HG03439 (cell line): ENCODE results near the gene HMGXB3.

Source experiments
- ATAC-seq: cut with Tn5 transposase; IDR thresholded peaks from one replicate; pipeline ENCODE4 v1.9.1; 2021; ENCODE audit warnings: mild to moderate bottlenecking, moderate library complexity; ENCODE audit not compliant: unreplicated experiment

The HMGXB3 gene

DNA sequence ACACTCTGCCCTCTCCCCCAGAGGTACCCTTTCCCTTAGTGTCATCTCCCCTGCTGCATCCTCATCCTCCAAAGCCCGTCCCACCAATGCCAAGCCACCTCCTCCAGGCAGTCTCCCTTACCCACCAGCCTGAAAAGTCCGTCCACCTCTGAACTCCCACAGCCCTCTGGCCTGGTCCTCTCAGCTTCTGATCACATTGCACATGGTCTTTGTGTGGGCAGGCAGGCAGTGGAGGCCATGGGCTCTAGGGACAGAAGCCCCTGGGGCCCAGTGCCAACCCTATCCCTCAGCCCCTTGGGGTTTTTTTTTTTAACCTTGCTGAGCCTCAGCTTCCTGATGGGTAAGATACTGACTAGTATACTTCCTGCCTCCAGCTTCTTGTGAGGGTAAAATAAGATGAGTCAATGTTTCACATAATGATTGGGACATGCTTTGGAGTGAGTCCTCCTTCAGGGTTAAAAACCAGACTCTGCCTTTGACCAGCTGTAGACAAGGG lies 66.4 kb downstream of the HMGXB3 start:
- no peak for ATAC-seq

DNA sequence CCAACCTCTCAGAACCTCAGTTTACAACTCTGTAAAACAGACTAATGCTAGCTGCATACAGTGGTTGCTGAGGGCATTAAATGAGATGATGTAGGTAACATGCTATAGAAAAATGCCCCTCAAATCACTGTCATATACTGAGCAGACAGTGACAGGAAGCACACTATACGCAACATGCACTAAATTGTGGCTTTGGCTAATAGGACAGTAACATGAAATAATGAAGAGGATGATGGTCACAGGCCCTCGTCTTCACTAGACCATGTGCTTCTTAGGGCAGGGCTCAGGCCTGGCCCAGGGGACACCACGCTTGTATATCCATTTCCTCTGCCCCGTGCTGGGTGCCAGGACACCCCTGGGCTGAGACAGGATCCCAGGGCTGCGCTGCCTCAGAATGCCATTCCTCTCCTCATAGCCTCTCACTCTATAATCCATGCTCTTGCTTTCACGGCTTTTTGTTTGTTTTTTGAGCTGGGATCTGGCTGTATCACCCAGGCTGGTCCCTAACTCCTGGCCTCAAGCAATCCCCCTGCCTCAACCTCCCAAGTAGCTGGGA lies 66.9 kb downstream of the HMGXB3 start:
- ATAC-seq = no peak

DNA sequence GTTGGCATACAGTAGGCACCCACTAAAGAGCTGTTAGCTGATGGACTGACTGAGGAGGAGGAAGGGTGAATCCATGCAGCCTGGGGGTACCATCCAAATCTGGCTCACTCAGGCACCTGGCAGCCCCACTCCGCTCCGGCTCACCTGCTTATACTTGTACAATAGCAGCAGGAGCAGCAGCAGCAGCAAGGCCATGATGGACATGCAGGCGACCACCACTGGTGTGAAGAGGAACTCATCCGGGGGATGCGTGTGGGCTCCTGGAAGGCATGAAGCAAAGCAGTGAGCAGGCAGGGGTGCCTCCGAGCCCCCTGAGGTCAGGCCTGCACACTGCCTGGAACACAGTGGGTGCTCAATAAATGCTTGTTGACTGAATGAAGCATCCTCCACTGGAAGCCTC lies 67.5 kb downstream of the HMGXB3 start:
- ATAC-seq = no peak

DNA sequence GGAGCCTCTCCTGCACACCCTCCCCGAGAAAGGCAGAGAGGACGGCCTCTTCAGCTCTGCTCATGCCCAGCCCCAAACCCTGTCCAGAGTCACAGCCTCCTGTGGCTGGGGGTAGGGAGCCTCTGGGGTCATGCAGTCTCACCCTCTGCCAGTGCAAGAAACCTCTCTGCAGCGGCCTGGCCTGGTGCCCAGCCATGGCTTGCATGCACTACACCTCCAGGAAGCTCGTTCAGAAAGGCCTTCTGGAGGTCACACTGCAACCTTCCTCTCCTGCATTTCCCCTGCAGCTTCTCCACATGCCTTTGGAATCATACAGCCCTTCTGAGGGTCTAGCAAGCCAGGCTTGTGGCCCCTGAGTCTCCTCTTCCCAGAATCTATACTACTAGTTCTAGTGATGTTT lies 67.9 kb downstream of the HMGXB3 start:
- no peak for ATAC-seq

DNA sequence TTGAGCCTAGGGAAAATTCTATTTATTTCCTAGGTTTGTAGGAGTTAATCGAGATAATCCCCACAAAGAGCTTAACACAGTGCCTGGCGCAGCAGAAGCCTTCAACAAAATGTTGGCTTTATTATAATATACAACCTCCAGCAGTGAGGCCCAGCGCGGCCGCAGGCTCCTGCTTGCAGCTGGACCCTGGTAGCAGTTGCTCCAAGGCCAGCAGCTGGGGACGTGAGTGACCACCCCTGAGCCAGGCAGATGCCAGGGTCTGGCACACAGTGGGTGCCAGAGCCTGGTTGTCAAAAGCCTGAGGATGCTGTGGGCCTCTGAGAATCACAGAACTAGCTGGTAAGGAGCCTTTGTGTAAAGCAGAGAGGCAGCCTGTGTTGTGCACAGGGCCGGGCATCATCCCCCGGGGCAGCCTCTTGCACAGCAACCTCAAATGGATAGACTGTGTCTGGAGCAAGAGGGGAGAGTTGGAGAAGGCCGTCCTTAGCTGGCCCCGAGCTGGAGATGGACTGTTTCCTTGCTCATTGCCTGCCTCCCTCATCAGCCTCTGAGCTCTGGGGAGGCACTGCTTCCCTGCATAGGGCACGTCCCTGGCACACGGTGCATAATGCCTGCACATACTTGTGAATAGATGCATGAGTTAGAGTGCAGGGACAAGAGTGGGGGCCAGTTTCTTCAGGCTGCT lies 68.6 kb downstream of the HMGXB3 start:
- ATAC-seq = no peak

DNA sequence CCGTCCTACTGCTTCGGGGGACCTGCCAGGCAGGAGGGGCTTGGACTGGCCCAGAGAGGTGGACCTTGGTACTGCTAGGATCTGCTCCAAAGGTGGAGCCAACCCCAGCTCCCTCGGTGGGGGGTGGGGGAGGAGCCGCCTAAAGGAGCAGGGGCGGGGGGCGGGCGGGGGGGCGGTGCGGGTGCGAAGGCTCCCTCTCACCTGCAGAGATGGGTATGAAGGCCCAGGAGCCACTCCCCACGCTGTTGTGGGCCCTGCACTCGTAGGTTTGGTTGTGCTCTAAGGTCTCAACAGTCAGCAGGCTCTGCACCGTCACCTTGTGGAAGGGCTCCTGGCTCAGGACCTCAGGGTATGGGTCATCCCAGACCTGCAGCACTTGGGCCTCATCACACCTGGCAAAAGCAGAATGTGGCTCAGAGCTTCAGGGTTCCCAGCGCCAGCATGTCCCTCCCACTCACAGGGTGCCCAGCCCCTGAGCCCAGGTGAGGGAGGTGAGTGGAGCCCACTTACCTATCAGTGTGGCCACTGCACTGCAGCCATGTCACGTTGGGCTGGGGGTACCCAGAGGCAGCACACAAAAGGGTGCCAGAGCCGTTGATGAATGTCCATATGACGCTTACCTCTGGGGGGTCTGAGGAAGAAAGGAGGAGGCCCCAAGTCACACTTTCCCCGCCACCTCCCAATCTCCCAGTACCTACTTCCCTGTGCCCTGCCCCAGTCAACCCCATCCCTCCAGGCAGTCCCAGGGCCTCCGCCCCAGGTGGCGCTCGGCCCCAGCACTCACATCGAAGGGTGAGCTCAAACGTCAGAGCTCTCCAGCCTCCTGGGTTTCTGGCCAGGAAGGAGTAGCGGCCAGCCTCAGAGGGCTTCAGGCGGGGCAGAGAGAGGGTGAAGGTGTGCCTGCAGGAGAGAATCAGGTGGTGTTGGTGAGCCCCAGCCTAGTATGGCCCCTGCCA lies 69.4 kb downstream of the HMGXB3 start:
- no peak for ATAC-seq

DNA sequence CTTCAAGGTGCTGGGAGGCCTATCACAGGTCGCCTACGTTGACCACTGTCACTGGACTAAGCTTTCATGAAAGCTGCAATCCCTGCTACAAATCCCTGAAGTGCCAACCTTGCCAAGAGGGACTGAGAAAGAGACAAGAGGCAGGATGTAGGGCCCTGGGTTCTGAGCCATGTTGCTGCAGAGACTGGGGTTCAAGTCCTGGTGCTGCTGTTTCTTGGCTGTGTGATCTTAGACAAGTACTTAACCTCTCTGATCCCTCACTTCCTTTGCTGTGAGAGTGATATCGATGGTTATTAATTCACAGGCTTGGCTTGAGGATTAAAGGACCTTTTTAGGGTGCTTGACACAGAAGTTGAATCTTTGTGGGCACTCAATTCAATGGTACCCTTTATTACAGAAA lies 70.3 kb downstream of the HMGXB3 start:
- ATAC-seq = no peak

DNA sequence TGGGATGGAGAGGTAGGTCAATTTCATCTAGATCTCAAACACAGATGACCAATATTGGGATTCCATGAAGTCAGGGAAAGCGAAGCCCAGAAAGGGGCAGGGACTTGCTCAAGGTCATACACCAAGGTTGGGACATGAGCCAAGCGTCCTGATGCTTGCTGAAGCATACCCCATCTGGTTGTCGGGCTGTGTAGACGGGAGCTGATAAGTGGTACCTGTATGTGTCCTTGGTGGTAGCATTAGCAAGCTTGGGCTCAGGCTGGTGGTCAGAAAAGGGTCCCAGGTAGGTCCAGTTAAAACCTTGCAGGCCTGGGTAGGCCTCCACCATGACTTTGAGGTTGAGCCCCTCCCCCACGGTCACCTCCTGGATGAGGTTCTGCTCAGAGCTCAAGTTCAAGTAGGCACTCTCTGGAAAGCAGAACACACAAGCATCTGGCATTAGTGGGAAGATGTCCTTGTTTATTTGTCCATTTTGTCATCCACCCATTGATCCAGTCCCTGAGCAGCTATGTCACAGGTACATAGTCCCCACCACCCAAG lies 72.6 kb downstream of the HMGXB3 start:
- ATAC-seq = no peak

DNA sequence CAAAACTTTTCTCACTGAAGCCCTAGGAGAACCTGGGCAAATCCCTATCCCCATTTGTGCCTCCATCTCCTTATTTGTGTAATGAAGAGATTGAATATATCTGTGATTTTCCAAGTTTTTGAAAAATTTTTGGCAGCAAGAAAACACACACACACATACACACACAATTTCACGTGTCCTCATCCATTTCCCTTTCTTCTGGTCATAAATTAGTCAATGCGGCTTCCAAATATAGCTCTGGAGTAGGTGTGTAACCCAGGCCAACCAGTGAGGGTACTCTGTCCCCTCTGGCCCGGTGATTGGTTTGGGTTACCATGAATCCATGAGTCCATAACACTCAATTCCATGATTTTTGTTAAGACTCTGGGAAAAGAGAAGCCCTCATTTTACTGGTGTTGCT lies 73.1 kb downstream of the HMGXB3 start:
- ATAC-seq = no peak

DNA sequence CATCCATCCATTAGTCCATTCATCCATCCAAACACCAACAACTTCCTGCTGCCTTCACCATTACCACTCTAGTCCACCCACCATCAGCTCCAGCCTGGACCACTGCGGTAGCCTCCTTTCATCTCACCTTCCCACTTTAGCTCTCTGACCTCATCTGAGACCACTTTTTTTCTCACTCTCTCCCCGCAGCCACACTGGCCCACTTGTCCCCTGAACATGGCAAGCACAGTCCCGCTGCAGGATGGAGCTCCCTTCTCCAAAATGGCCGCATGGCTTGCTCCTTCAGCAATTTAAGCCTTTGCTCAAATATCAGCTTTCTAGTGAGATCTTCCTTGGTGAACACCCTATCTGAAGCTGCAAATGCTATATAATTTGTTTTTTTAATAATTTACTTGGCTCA lies 74.7 kb downstream of the HMGXB3 start:
- no peak for ATAC-seq

DNA sequence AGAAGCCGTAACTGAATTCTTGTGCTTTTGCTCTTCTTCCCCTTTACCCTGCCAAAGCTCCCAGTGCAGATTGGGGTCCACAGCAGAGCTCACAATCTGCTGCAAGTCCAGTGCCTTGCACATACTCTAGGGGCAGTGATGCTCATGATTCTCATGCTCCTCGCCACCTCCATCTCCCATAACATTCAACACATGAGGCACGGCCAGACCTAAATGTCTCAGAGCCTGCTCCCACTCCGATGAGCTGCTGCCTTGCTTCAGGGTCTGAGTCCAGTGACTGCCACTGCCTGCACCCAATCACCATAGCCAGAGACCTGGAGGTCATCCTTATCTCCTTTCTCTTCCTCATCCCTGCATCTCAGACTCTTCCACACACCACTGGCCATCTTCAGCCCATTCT lies 75.3 kb downstream of the HMGXB3 start:
- ATAC-seq = no peak

DNA sequence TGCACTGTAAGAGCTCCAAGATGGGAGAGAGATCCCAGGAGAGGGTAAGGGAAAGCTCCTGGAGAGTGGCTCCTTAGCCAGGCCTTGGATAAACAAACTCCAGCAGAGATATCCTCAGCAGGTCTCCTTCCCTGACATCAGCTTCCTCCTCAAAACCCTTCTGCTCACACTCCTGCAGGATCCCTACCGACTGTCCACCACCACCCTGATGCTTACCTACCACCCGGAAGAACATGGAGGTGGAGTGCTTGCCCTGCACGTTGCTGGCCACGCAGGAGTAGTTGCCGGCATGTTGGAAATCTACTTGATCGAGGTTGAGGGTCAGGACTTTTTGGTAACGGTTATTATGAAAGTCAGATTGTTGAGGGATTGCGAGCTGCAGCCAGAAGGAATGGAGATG lies 76.5 kb downstream of the HMGXB3 start:
- ATAC-seq = no peak

DNA sequence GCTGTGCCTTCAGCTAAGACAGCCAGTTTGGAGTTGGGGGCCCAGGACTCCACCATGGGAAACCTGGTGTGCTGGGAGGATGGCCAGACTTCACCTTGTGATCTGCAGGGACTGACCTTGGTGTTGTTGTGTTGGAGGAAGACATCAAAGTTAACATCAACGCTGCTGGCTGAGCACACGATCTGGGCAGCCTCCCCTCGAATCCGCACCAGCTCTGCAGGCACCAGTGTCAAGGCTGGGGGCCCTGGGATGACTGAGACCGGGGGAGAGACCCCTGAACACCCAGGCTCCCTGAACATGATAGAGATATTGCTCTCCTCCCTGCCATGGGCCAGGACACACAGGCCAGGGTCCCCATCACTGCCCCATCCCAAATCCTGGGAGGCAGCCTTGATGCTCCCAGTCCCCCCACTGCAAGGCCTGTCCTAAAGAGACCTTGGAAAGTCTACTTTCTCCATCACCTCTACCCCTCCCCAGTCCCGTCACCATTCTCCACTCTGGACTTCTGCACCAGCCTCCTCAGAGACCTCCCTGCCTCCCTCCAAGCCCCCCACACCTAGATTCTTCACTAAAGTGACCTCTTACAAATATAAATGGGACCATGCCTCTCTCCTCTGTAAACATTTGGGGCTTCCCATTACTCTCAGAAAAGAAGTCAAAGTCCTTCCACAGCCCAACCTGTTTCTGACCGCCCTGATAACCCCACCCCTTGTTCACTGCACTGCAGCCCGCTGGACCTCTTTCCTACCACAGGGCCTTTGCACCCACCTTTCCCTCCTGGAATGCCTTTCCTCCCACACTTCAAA lies 77.7 kb downstream of the HMGXB3 start:
- no peak for ATAC-seq

DNA sequence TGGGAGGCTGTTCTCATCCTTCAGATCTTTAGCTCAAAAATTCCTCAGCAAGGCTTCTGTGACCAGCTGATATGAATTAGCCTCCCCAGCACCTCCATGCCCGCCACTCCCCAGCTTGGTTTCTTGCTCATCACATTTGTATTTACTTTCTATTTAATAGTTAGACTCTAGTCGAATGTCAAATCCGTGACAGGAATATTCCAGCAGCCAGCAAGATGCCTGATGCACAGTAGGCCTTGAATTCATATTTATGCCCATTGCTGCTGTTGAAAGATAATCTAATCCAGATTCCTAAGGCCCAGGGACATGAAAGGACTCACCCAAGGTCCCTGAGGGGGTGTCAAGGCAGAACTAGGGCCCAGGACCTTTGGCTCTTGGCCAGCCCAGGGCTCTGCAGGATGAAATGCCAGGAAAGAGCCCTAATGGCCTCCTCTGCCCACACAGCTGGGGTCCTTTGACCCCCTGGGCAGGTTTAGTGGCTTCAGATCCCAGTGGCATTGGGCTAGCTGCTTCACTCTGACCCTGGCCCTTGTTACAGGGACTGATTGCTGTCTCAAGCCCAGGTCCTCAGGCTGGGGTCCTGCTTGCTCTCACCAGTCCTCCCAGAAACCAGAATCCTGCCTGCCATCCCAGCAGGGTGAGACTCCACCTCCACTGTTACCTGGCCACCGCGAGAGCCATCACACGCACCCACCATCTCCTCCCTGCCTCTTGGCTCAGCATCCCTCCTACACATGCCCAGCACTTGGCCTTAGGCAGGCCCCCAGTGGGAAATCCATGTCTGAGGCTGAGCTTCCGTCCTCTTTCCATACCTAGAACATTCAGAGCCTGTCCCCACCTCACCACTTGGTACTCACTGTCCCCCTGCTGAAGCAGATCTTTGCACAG lies 78.5 kb downstream of the HMGXB3 start:
- no peak for ATAC-seq

DNA sequence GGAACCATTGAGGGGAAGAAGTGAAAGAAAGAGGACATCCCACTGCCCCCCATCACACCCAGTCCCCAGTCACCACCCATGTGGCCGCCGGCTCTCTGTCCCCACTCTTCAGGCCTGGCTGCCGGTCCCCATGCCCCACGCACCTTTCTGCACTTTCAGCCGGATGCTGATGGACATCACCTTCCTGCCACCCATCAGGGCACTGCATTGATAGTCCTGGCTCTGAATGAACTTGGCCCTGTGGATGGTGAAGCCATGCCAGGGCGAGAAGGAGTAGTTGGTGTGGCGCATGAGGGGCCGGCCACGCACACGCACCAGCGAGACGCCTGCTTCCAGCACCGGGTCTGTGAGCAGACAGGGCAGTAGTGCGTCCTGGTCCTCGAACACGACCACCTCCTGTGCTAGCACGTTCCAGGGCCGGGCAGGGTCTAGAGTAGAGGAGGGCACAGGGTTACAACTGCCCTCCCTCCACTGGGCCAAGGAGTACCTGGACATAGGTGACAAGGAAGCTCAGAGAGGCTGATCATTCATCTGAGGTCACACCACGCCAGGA lies 79.4 kb downstream of the HMGXB3 start:
- no peak for ATAC-seq

DNA sequence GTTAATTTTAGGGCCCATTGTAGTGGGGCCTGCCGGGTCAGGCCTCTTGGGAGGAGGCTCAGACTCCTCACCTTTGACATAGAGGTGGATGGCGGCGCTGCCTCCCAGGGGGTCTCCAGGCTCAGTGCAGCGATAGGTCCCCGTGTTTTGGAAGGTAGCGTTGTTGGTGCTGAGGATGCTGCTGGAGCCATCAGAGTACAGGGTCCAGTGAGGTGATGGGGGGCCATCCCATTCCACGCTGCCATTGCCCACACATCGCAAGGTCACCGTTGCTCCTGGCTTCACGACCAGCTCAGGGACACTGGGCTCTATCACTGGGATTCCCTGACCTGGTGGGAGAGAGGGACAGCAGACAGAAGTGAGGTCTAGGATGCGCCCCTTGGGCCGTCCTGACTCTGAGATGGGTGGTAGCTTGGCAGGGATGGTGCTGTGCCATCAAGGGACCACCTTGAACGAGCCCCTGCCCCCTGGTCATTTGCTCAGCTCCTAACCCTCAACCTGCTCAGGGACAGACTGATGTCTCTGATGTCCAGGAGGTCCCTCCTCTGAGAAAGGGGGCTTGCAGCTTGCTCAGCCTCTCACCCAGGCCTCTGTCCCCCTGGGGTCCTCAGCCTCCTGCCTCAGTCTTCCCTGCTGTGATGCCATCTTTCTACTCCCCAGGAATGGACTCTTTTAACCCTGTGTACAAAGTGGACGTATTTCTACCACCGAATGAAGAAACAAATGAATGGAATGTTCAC lies 80.3 kb downstream of the HMGXB3 start:
- no peak for ATAC-seq

DNA sequence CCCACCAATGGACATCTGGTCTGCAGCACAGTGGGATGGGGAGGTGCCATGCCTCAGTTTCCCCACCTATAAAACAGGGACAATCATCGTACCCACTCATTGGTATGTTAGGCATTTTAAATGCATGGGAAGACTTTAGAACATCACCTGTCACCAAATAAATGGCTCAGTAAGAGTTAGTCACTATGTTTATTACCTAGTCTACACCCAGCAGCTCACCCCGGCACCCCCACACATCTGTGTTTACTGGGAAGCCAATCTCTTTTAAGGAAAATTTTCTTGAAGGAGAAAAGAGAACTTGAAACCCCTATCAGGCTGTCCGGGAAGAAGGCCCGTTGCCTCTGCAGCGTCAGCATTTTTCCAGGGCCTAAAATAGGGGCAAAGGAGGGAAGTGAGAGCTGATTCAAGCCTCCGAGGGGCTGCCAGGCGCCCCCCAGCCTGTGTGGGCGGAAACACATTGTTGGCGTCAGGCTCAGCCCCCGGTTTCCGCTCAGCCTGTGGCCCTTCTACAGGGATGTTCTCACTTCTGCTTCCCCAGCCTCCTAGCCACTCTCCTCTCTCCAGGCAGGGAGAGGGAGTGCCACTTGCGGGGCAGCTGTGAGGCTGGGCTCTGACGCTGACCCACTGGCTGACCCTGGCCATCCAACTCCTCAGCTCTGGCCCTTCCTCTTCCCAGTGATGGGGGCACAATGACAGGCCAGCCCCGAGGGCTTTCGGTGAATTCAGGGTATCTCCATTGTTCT lies 81.2 kb downstream of the HMGXB3 start:
- ATAC-seq = peak; percentile 65

DNA sequence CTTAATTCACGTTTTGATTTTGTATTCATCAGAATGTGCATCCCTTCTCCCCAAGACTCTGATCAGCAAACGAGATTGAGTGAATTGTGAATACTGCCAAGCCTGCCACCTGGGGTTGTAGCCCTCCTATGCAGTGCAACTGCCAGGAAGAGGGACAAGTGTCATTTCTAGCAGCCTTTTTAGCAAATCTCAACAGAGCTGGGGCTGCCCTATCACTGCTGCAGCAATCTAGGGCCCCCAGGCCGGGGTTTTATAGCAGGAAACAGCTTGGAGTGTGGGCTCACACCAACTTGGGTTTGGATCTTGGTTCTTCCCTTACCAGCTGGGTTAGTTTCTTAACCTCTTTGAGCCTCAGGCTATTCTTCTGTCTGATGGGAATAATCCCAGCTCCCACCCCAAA lies 81.8 kb downstream of the HMGXB3 start:
- no peak for ATAC-seq
